ENCODE measurements around the gene RIPK1. TPM values are rescaled to one million over a fixed set of nuclear protein-coding genes. Genes with fewer than 3 reads are reported as not detected.
"Not testable (repeated sequence)": the region's sequence is repeated elsewhere in the genome, so short reads cannot be mapped to it uniquely, and the experiment has no call there.

Gene RIPK1
- total and polyA plus RNA-seq, 4 donors = 12.1 to 24.1 (median 19.7) TPM

- no peak for DNase-seq
- Histone ChIP-seq H3K4me3 (no peak overlapping the region), H3K36me3 (ENCODE audit: control insufficient read depth in 4 of 4, insufficient read depth in 4 of 4, low read length in 4 of 4) (no peaks in the 10 kb centered on the region), H3K9me3 (ENCODE audit: control insufficient read depth in 4 of 4, insufficient read depth in 3 of 4, low read length in 3 of 4) (no peaks in the 10 kb centered on the region), H3K27ac (ENCODE audit: low read depth in 1 of 2, low read length in 1 of 2) (no peak overlapping the region), H3K9ac (ENCODE audit: insufficient read depth in 1 of 2, low read length in 2 of 2) (no peak overlapping the region), H3K27me3 (ENCODE audit: control insufficient read depth in 3 of 3, insufficient read depth in 3 of 3, low read length in 2 of 3) (no peaks in the 10 kb centered on the region), H3K4me1 (ENCODE audit: control insufficient read depth in 5 of 5, insufficient read depth in 5 of 5, low read length in 5 of 5) (peaks cover 0 to 2% (median 0%) of the 10 kb centered on the region in 5 donors)
- WGBS, 2 donors = 52% methylated on average over 2 of the region's 2 CpGs
- ATAC-seq (ENCODE audit: insufficient read depth, low FRiP score) = no peak
- no peak for TF ChIP-seq CTCF (IDR thresholded peaks at IDR 0.05; ENCODE audit: control extremely low read depth, extremely low read depth)
Observed at GRCh38 chr6:3058957-3059356, 9.3 kb upstream of the RIPK1 start.

- DNase-seq; H3K9ac ChIP-seq (ENCODE audit: insufficient read depth in 1 of 2, low read length in 2 of 2); H3K9me3 ChIP-seq (ENCODE audit: control insufficient read depth in 4 of 4, insufficient read depth in 3 of 4, low read length in 3 of 4); H3K4me1 ChIP-seq (ENCODE audit: control insufficient read depth in 5 of 5, insufficient read depth in 5 of 5, low read length in 5 of 5); ATAC-seq (ENCODE audit: insufficient read depth, low FRiP score); H3K27me3 ChIP-seq (ENCODE audit: control insufficient read depth in 3 of 3, insufficient read depth in 3 of 3, low read length in 2 of 3); H3K27ac ChIP-seq (ENCODE audit: low read depth in 1 of 2, low read length in 1 of 2); H3K36me3 ChIP-seq (ENCODE audit: control insufficient read depth in 4 of 4, insufficient read depth in 4 of 4, low read length in 4 of 4); H3K4me3 ChIP-seq: not testable (repeated sequence)
- 97% methylated on average over 11 of the region's 11 CpGs for WGBS, 2 donors
Observed at GRCh38 chr6:3060092-3060491, 8.2 kb upstream of the RIPK1 start.

DNA sequence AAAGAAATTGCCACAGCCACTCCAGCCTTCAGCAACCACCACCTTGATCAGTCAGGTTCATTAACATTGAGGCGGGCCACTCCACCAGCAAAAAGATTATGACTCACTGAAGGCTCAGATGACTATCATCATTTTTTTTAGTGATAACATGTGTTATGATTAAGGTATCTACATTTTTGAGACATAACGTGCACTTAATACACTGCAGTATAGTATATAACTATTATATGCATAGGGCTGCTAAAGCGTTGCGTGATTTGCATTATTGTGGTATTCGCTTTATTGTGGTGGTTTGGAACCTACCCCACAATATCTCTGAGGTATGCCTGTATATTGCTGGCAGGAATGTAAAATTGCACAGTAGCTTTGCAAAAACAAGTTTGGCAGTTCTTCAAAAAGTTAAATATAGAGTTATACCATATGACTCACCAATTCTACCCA, 6.8 kb upstream of the RIPK1 start:
- no peak for TF ChIP-seq CTCF (IDR thresholded peaks at IDR 0.05; ENCODE audit: control extremely low read depth, extremely low read depth)
- Histone ChIP-seq H3K36me3 (ENCODE audit: control insufficient read depth in 4 of 4, insufficient read depth in 4 of 4, low read length in 4 of 4) (no peaks in the 10 kb centered on the region), H3K4me1 (ENCODE audit: control insufficient read depth in 5 of 5, insufficient read depth in 5 of 5, low read length in 5 of 5) (peaks cover 0 to 4% (median 0%) of the 10 kb centered on the region in 5 donors), H3K9ac (ENCODE audit: insufficient read depth in 1 of 2, low read length in 2 of 2) (no peak overlapping the region), H3K27ac (ENCODE audit: low read depth in 1 of 2, low read length in 1 of 2) (no peak overlapping the region), H3K27me3 (ENCODE audit: control insufficient read depth in 3 of 3, insufficient read depth in 3 of 3, low read length in 2 of 3) (no peaks in the 10 kb centered on the region), H3K4me3 (no peak overlapping the region), H3K9me3 (ENCODE audit: control insufficient read depth in 4 of 4, insufficient read depth in 3 of 4, low read length in 3 of 4) (no peaks in the 10 kb centered on the region)
- ATAC-seq (ENCODE audit: insufficient read depth, low FRiP score) = no peak
- DNase-seq = no peak
- WGBS, 2 donors = 93 to 97% methylated on average over 5 of the region's 5 CpGs

DNA sequence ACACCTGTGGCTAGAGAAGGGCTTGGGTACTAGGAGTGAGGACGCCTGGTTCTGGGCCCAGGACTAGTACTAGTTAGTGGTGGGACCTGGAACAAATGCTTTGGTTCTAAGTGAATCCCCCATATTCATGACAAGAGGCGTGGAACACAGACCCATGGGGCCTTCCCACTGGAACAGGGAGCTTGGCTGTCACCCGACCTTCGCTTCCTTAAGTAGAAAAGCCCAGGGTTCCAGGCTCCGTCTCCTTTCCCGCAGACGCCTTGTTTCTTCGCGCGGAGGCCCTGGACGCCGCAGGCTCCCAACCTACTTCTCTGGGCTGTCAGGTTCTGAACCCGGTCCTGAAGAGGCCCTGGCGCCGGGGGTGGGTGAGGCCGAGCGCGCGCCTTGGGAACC, 5.0 kb upstream of the RIPK1 start:
- H3K9me3 ChIP-seq (ENCODE audit: control insufficient read depth in 4 of 4, insufficient read depth in 3 of 4, low read length in 3 of 4); H3K27me3 ChIP-seq (ENCODE audit: control insufficient read depth in 3 of 3, insufficient read depth in 3 of 3, low read length in 2 of 3); H3K4me1 ChIP-seq (ENCODE audit: control insufficient read depth in 5 of 5, insufficient read depth in 5 of 5, low read length in 5 of 5); H3K36me3 ChIP-seq (ENCODE audit: control insufficient read depth in 4 of 4, insufficient read depth in 4 of 4, low read length in 4 of 4); ATAC-seq (ENCODE audit: insufficient read depth, low FRiP score); H3K4me3 ChIP-seq: not testable (repeated sequence)
- peak in 1 of 3 donors; percentile 28 for DNase-seq
- H3K27ac ChIP-seq (ENCODE audit: low read depth in 1 of 2, low read length in 1 of 2) = peak overlapping the region; percentile 48 to 97
- WGBS, 2 donors = 1 to 5% methylated on average over 9 to 17 of the region's 19 CpGs
- H3K9ac ChIP-seq (ENCODE audit: insufficient read depth in 1 of 2, low read length in 2 of 2) = peak overlapping the region in 1 of 2 donors; percentile 37

All from lung (tissue), 12 donors.